CD14-positive monocyte (primary cell): ENCODE results near the gene SPZ1. TPM values are rescaled to one million over a fixed set of nuclear protein-coding genes. Genes with fewer than 3 reads are reported as not detected.

Experiments
- DNase-seq, 3 donors: peaks; one replicate each; pipeline ENCODE4 v3.0.0-alpha.2; 2011 to 2022
- H2AFZ ChIP-seq: 2 replicates; pipeline ENCODE4 v1.6.0; 2012; ENCODE audit warnings: mild to moderate bottlenecking, low read depth, low read length, inconsistent platforms; ENCODE audit not compliant: insufficient read depth, poor library complexity, severe bottlenecking
- H3K27ac ChIP-seq, 2 donors: 1 replicate in 1 of 2; 2 replicates in 1 of 2; pipeline ENCODE4 v1.5.1; 2012 to 2013; ENCODE audit warnings: low read length in 2 of 2, control low read depth in 1 of 2, inconsistent platforms in 1 of 2, low read depth in 1 of 2, mild to moderate bottlenecking in 1 of 2
- H3K27me3 ChIP-seq, 2 donors: one replicate each; pipeline versions ENCODE4 v1.6.0 to v1.6.1; 2011 to 2013; ENCODE audit warnings: low read length in 2 of 2; ENCODE audit not compliant: control insufficient read depth in 2 of 2, insufficient read depth in 2 of 2
- H3K36me3 ChIP-seq, 2 donors: replicated peaks in 1 of 2; 1 replicate in 1 of 2; 2 replicates in 1 of 2; pipeline versions ENCODE4 v1.5.1 to v1.6.1; 2012 to 2013; ENCODE audit warnings: low read length in 2 of 2, control low read depth in 1 of 2, inconsistent platforms in 1 of 2, mild to moderate bottlenecking in 1 of 2; ENCODE audit not compliant: insufficient read depth in 2 of 2, control insufficient read depth in 1 of 2
- H3K4me1 ChIP-seq, 2 donors: 1 replicate in 1 of 2; 2 replicates in 1 of 2; pipeline versions ENCODE4 v1.5.1 to v1.6.1; 2012 to 2013; ENCODE audit warnings: low read length in 2 of 2, control low read depth in 1 of 2, inconsistent platforms in 1 of 2, mild to moderate bottlenecking in 1 of 2, moderate library complexity in 1 of 2; ENCODE audit not compliant: insufficient read depth in 2 of 2, control insufficient read depth in 1 of 2
- H3K4me2 ChIP-seq: replicated peaks from 2 replicates; pipeline ENCODE3; 2012; ENCODE audit warnings: low read length, moderate library complexity, mild to moderate bottlenecking; ENCODE audit not compliant: poor library complexity, severe bottlenecking; ENCODE audit errors: extremely low read depth
- H3K4me3 ChIP-seq, 3 experiments: fragments of 200-600 bp in 1 of 3; sonication (generic) in 1 of 3; replicated peaks in 1 of 3; 1 replicate in 2 of 3; 2 replicates in 1 of 3; pipeline ENCODE4 v1.5.1; 2011 to 2013; ENCODE audit warnings: low read length in 3 of 3, mild to moderate bottlenecking in 3 of 3, control low read depth in 2 of 3, low read depth in 2 of 3, inconsistent platforms in 1 of 3, moderate library complexity in 1 of 3
- H3K79me2 ChIP-seq: 2 replicates; pipeline ENCODE4 v1.6.0; 2012; ENCODE audit warnings: mild to moderate bottlenecking, control low read depth, inconsistent platforms, low read length, moderate library complexity; ENCODE audit not compliant: insufficient read depth
- H3K9ac ChIP-seq: 2 replicates; pipeline ENCODE4 v1.6.0; 2017; ENCODE audit warnings: low read length, mild to moderate bottlenecking; ENCODE audit not compliant: insufficient read depth, poor library complexity, severe bottlenecking
- H3K9me3 ChIP-seq, 2 donors: replicated peaks in 1 of 2; 1 replicate in 1 of 2; 2 replicates in 1 of 2; pipeline versions ENCODE4 v1.5.1 to v1.6.1; 2012 to 2013; ENCODE audit warnings: low read length in 2 of 2, control low read depth in 1 of 2; ENCODE audit not compliant: control insufficient read depth in 1 of 2, insufficient read depth in 1 of 2
- H4K20me1 ChIP-seq: 2 replicates; pipeline ENCODE4 v1.6.0; 2012; ENCODE audit warnings: mild to moderate bottlenecking, low read length, control low read depth, moderate library complexity; ENCODE audit not compliant: insufficient read depth
- H3K27ac Mint-ChIP-seq, 7 donors: one replicate each; pipeline ENCODE4 v1.8.0; 2020; ENCODE audit warnings: mild to moderate bottlenecking in 7 of 7, mixed read lengths in 7 of 7, moderate library complexity in 6 of 7, inconsistent platforms in 2 of 7
- H3K27me3 Mint-ChIP-seq, 3 donors: one replicate each; pipeline ENCODE4 v1.8.0; 2021 to 2022; ENCODE audit warnings: low read depth in 3 of 3, mild to moderate bottlenecking in 3 of 3, mixed read lengths in 3 of 3, moderate library complexity in 3 of 3, inconsistent platforms in 1 of 3
- H3K36me3 Mint-ChIP-seq, 2 donors: one replicate each; pipeline ENCODE4 v1.8.0; 2020; ENCODE audit warnings: mixed read lengths in 2 of 2, inconsistent platforms in 1 of 2, mild to moderate bottlenecking in 1 of 2
- H3K4me1 Mint-ChIP-seq: one replicate; pipeline ENCODE4 v1.8.0; 2020; ENCODE audit warnings: mild to moderate bottlenecking, mixed read lengths
- H3K4me3 Mint-ChIP-seq, 2 donors: one replicate each; pipeline ENCODE4 v1.8.0; 2020; ENCODE audit warnings: mild to moderate bottlenecking in 2 of 2, mixed read lengths in 2 of 2, moderate library complexity in 1 of 2
- H3K9me3 Mint-ChIP-seq, 7 donors: one replicate each; pipeline ENCODE4 v1.8.0; 2020 to 2022; ENCODE audit warnings: mixed read lengths in 7 of 7, mild to moderate bottlenecking in 6 of 7, moderate library complexity in 6 of 7, inconsistent platforms in 2 of 7
- CTCF ChIP-seq: fragments of 200-600 bp; IDR thresholded peaks from one replicate; pipeline ENCODE4 v1.8.0; 2022; ENCODE audit warnings: antibody characterized with exemption, mild to moderate bottlenecking
- WGBS: methylation state at CpG from one replicate; pipeline ENCODE4 v1.1.5; 2013; ENCODE audit warnings: missing lambda C conversion rate; ENCODE audit not compliant: insufficient coverage; 5-methylcytosine and 5-hydroxymethylcytosine counted together
- intact Hi-C, 2 donors: fragments of 100-400 bp; cut with micrococcal nuclease; formaldehyde crosslinking; loops; one replicate each; pipeline versions ENCODE4 v1.15.0 to v1.15.1; 2023
- polyA plus RNA-seq, 3 donors: library from polyadenylated mRNA; depleted of rRNA in 1 of 3; unstranded in 2 of 3; stranded (reverse) in 1 of 3; fragments of 300-500 nt in 2 of 3; fragments of >200 nt in 1 of 3; fragmentation: Illumina TruSeq in 2 of 3; gene quantifications; 1 replicate in 2 of 3; 2 replicates in 1 of 3; pipeline ENCODE4 v1.2.3, GENCODE V29; 2012 to 2021

Gene SPZ1
- polyA plus RNA-seq, 3 donors = not detected

- H3K9me3 Mint-ChIP-seq = no peaks in the 10 kb centered on the region
- H3K27me3 ChIP-seq = no peaks in the 10 kb centered on the region
- H3K27me3 Mint-ChIP-seq = peaks cover 0 to 2% (median 1%) of the 10 kb centered on the region in 3 donors
- WGBS = 60% methylated on average over 1 of the region's 2 CpGs
- H3K4me3 Mint-ChIP-seq = no peak overlapping the region
- intact Hi-C loops = no loop called here
- no peak overlapping the region for H3K9ac ChIP-seq
- H3K4me1 ChIP-seq = peaks cover 0 to 4% of the 10 kb centered on the region in 2 donors
- H4K20me1 ChIP-seq = no peaks in the 10 kb centered on the region
- no peaks in the 10 kb centered on the region for H3K79me2 ChIP-seq
- H3K4me3 ChIP-seq = no peak overlapping the region
- no peaks in the 10 kb centered on the region for H3K9me3 ChIP-seq
- H2AFZ ChIP-seq = no peak overlapping the region
- no peak overlapping the region for H3K27ac Mint-ChIP-seq
- H3K27ac ChIP-seq = no peak overlapping the region
- no peaks in the 10 kb centered on the region for H3K36me3 Mint-ChIP-seq
- peaks cover 5% of the 10 kb centered on the region for H3K4me1 Mint-ChIP-seq
- TF ChIP-seq CTCF = no peak
- H3K36me3 ChIP-seq = no peaks in the 10 kb centered on the region
- DNase-seq = no peak
- H3K4me2 ChIP-seq = no peak overlapping the region
Observed at GRCh38 chr5:80275347-80275746, 44.5 kb upstream of the SPZ1 start.

- H3K27ac Mint-ChIP-seq = no peak overlapping the region
- intact Hi-C loops = no loop called here
Observed at GRCh38 chr5:80276186-80276585, 43.6 kb upstream of the SPZ1 start.

More at GRCh38 chr5:80276186-80276585, 43.6 kb upstream of the SPZ1 start:
- H3K36me3 Mint-ChIP-seq = no peaks in the 10 kb centered on the region
- H3K27ac ChIP-seq = no peak overlapping the region
- H3K9me3 Mint-ChIP-seq = no peaks in the 10 kb centered on the region
- H4K20me1 ChIP-seq = no peaks in the 10 kb centered on the region
- H3K4me1 ChIP-seq = no peaks in the 10 kb centered on the region
- no peaks in the 10 kb centered on the region for H3K79me2 ChIP-seq
- no peaks in the 10 kb centered on the region for H3K9me3 ChIP-seq
- H3K9ac ChIP-seq = no peak overlapping the region
- H3K4me3 Mint-ChIP-seq = no peak overlapping the region
- no peak overlapping the region for H2AFZ ChIP-seq
- TF ChIP-seq CTCF = no peak
- no peak overlapping the region for H3K4me3 ChIP-seq
- no peak for DNase-seq
- H3K27me3 Mint-ChIP-seq = peaks cover 0 to 2% (median 0%) of the 10 kb centered on the region in 3 donors
- H3K4me1 Mint-ChIP-seq = no peaks in the 10 kb centered on the region
- no peaks in the 10 kb centered on the region for H3K27me3 ChIP-seq
- H3K4me2 ChIP-seq = no peak overlapping the region
- no peaks in the 10 kb centered on the region for H3K36me3 ChIP-seq
